ENCODE data around the gene ZFHX3. TPM values are rescaled to one million over a fixed set of nuclear protein-coding genes. Genes with fewer than 3 reads are reported as not detected.

Gene ZFHX3
- total RNA-seq, 2 experiments from 2014 or later, result 0.63 to 0.64 TPM

- Mint-ChIP-seq H3K9me3 (no peaks in the 10 kb centered on the region), H3K27me3 (no peaks in the 10 kb centered on the region), H3K27ac (no peak overlapping the region), H3K36me3 (ENCODE audit: low read depth) (no peaks in the 10 kb centered on the region), H3K4me1 (ENCODE audit: low read depth) (no peaks in the 10 kb centered on the region), H3K4me3 (no peak overlapping the region)
- Histone ChIP-seq H3K4me3 (ENCODE audit: low read length) (no peak overlapping the region), H3K27ac (ENCODE audit: low read depth in 1 of 2, low read length in 2 of 2) (no peak overlapping the region), H3K4me1 (ENCODE audit: insufficient read depth, low read length) (no peaks in the 10 kb centered on the region), H3K27me3 (ENCODE audit: control insufficient read depth in 1 of 2, insufficient read depth in 2 of 2, low read length in 2 of 2) (no peaks in the 10 kb centered on the region), H3K36me3 (ENCODE audit: insufficient read depth, low read length) (no peaks in the 10 kb centered on the region), H3K9me3 (ENCODE audit: control insufficient read depth in 1 of 2, insufficient read depth in 1 of 2, low read length in 2 of 2) (peaks cover 0 to 4% of the 10 kb centered on the region in 2 experiments)
- DNase-seq (no peak), ATAC-seq (ENCODE audit: poor library complexity) (no peak)
- ChIA-PET CTCF (no interaction called here), POLR2A (no interaction called here)
- intact Hi-C loops (cut with DNase I, micrococcal nuclease), result no loop called here
- no peak for TF ChIP-seq CTCF (IDR thresholded peaks at IDR 0.05)
Observed at GRCh38 chr16:72939247-72939646, 108.7 kb downstream of the ZFHX3 start.

- CTCF ChIA-PET, result no interaction called here
- no peaks in the 10 kb centered on the region for H3K27me3 Mint-ChIP-seq
- no peak for ATAC-seq (ENCODE audit: poor library complexity)
Observed at GRCh38 chr16:72938795-72939164, 109.1 kb downstream of the ZFHX3 start.

GRCh38 chr16:72937916-72938794 is 109.8 kb downstream of the ZFHX3 start:
- ChIA-PET CTCF (no interaction called here), POLR2A (no interaction called here)
- no peak for DNase-seq

More at GRCh38 chr16:72938795-72939164, 109.1 kb downstream of the ZFHX3 start:
- H3K4me3 ChIP-seq (ENCODE audit: low read length), result no peak overlapping the region
- H3K4me1 ChIP-seq (ENCODE audit: insufficient read depth, low read length), result no peaks in the 10 kb centered on the region
- Mint-ChIP-seq H3K27ac (no peak overlapping the region), H3K4me3 (no peak overlapping the region), H3K36me3 (ENCODE audit: low read depth) (no peaks in the 10 kb centered on the region), H3K9me3 (no peaks in the 10 kb centered on the region), H3K4me1 (ENCODE audit: low read depth) (no peaks in the 10 kb centered on the region)
- no peak overlapping the region for H3K27ac ChIP-seq (ENCODE audit: low read depth in 1 of 2, low read length in 2 of 2)
- TF ChIP-seq CTCF (IDR thresholded peaks at IDR 0.05), result no peak
- no peaks in the 10 kb centered on the region for H3K27me3 ChIP-seq (ENCODE audit: control insufficient read depth in 1 of 2, insufficient read depth in 2 of 2, low read length in 2 of 2)
- no peaks in the 10 kb centered on the region for H3K36me3 ChIP-seq (ENCODE audit: insufficient read depth, low read length)
- peaks cover 0 to 4% of the 10 kb centered on the region in 2 experiments for H3K9me3 ChIP-seq (ENCODE audit: control insufficient read depth in 1 of 2, insufficient read depth in 1 of 2, low read length in 2 of 2)
- POLR2A ChIA-PET, result no interaction called here
- intact Hi-C loops (cut with DNase I, micrococcal nuclease), result no loop called here
- DNase-seq, result peak in 2 of 14 experiments; percentile 32 to 50

More at GRCh38 chr16:72937916-72938794, 109.8 kb downstream of the ZFHX3 start:
- no peak overlapping the region for H3K27ac ChIP-seq (ENCODE audit: low read depth in 1 of 2, low read length in 2 of 2)
- Mint-ChIP-seq H3K9me3 (no peaks in the 10 kb centered on the region), H3K27me3 (no peaks in the 10 kb centered on the region), H3K27ac (no peak overlapping the region), H3K4me1 (ENCODE audit: low read depth) (no peaks in the 10 kb centered on the region), H3K4me3 (no peak overlapping the region), H3K36me3 (ENCODE audit: low read depth) (no peaks in the 10 kb centered on the region)
- no peak overlapping the region for H3K4me3 ChIP-seq (ENCODE audit: low read length)
- no peak for TF ChIP-seq CTCF (IDR thresholded peaks at IDR 0.05)
- no peaks in the 10 kb centered on the region for H3K27me3 ChIP-seq (ENCODE audit: control insufficient read depth in 1 of 2, insufficient read depth in 2 of 2, low read length in 2 of 2)
- no peak for ATAC-seq (ENCODE audit: poor library complexity)
- H3K9me3 ChIP-seq (ENCODE audit: control insufficient read depth in 1 of 2, insufficient read depth in 1 of 2, low read length in 2 of 2), result peaks cover 0 to 4% of the 10 kb centered on the region in 2 experiments
- no peaks in the 10 kb centered on the region for H3K36me3 ChIP-seq (ENCODE audit: insufficient read depth, low read length)
- H3K4me1 ChIP-seq (ENCODE audit: insufficient read depth, low read length), result no peaks in the 10 kb centered on the region
- intact Hi-C loops (cut with DNase I, micrococcal nuclease), result no loop called here

All from CD4-positive, alpha-beta T cell (primary cell).